ENCODE results near the gene ZKSCAN8. TPM values are rescaled to one million over a fixed set of nuclear protein-coding genes. Genes with fewer than 3 reads are reported as not detected.
"Not testable (repeated sequence)": the region's sequence is repeated elsewhere in the genome, so short reads cannot be mapped to it uniquely, and the experiment has no call there.

Gene ZKSCAN8
- total RNA-seq = 19.7 and 21.2 TPM in 2 replicates
- polyA plus RNA-seq = 6.6 and 9.4 TPM in 2 replicates
- 4.0 and 4.3 TPM in 2 replicates for polyA plus RNA-seq (2011; cell fraction: cytosol; rRNA removed)
- polyA plus RNA-seq (2011; cell fraction: nucleus; rRNA removed) = 32.0 and 35.5 TPM in 2 replicates
- polyA plus RNA-seq (2012) = 8.0 and 10.0 TPM in 2 replicates
- 23.7 and 24.3 TPM in 2 replicates for polyA minus RNA-seq
- polyA minus RNA-seq (2011; cell fraction: cytosol; rRNA and poly(A)+ RNA removed) = 8.4 TPM
- polyA minus RNA-seq (2011; cell fraction: nucleus; rRNA and poly(A)+ RNA removed) = 18.8 and 26.4 TPM in 2 replicates
- Bru-seq, nascent RNA = percentile 91 among the genes with signal in this experiment
- BruChase-seq, experiment 1, labeled RNA remaining after a 6-hour chase = percentile 79 among the genes with signal in this experiment
- BruChase-seq, experiment 2, labeled RNA remaining after a 2-hour chase = percentile 96 among the genes with signal in this experiment
- long read RNA-seq, partial matches to known transcripts = 0 of 4 reads
- long read RNA-seq, other reads (novel, unspliced or antisense) = 4 of 4 reads

GRCh38 chr6:28141500-28142329, at the start of gene ZKSCAN8:
Gene ZKSCAN8 (plus strand): TSS chr6:28141883. CDS start chr6:28148408, 6,525 bp downstream.
- FAIRE-seq (peak; percentile 85), DNase-seq (ENCODE audit: low read depth, low spot score) (peak; percentile 88)
- Histone ChIP-seq H3K36me3 (ENCODE audit: control insufficient read depth in 2 of 2, extremely low read depth in 1 of 2, insufficient read depth in 2 of 2, low read length in 2 of 2) (peaks cover 3 to 4% of the 10 kb centered on the region in 2 experiments), H3K9ac (replicated peaks; ENCODE audit: extremely low read depth, insufficient read depth, low read length) (peak within 1 kb of the TSS; percentile 88), H4K20me1 (replicated peaks; ENCODE audit: control insufficient read depth, extremely low read depth, insufficient read depth, low read length) (no peaks in the 10 kb centered on the region), H3K4me3 (replicated peaks in 1 of 3; ENCODE audit: insufficient read depth in 1 of 3, low read depth in 1 of 3, low read length in 3 of 3) (peak within 1 kb of the TSS; percentile 65 to 82 (median 76)), H3K27me3 (ENCODE audit: control insufficient read depth in 2 of 2, insufficient read depth in 2 of 2, low read length in 2 of 2) (no peaks in the 10 kb centered on the region), H3K4me2 (ENCODE audit: insufficient read depth, low read length) (peak within 1 kb of the TSS; percentile 92), H3K27ac (ENCODE audit: insufficient read depth, low read depth, low read length) (peak within 1 kb of the TSS; percentile 30), H2AFZ (ENCODE audit: low read depth, low read length) (peak within 1 kb of the TSS; percentile 89), H3K9me3 (replicated peaks; ENCODE audit: control insufficient read depth, insufficient read depth, low read length) (no peaks in the 10 kb centered on the region), H3K9me1 (replicated peaks; ENCODE audit: control insufficient read depth, extremely low read depth, insufficient read depth, low read length) (no peaks in the 10 kb centered on the region), H3K79me2 (ENCODE audit: control insufficient read depth, insufficient read depth, low read length) (peaks cover 31% of the 10 kb centered on the region), H3K4me1 (ENCODE audit: control insufficient read depth, extremely low read depth, insufficient read depth, low read length) (peaks cover 24% of the 10 kb centered on the region)
- intact Hi-C loops (cut with micrococcal nuclease) = loop anchor here (1.0 kb wide), 6 partner anchors 17 to 140 kb away; partner anchors contain the start of genes PGBD1, ZKSCAN4, ZSCAN16 and ZSCAN9
- ChIA-PET CTCF (interaction anchor here (0.6 to 4.3 kb wide), 15 partner anchors 9 to 242 kb away, joined by 3 to 33 read pairs (median 4); partner anchors contain the start of genes PGBD1, ZKSCAN3, ZSCAN16 and ZSCAN26), POLR2A (interaction anchor here (0.5 to 1.9 kb wide), 13 partner anchors 12 to 242 kb away, joined by 3 to 9 read pairs (median 4); partner anchors contain the start of genes ZKSCAN4, ZNF165, ZSCAN16 and ZSCAN26)
- TF ChIP-seq, protein P1, sequence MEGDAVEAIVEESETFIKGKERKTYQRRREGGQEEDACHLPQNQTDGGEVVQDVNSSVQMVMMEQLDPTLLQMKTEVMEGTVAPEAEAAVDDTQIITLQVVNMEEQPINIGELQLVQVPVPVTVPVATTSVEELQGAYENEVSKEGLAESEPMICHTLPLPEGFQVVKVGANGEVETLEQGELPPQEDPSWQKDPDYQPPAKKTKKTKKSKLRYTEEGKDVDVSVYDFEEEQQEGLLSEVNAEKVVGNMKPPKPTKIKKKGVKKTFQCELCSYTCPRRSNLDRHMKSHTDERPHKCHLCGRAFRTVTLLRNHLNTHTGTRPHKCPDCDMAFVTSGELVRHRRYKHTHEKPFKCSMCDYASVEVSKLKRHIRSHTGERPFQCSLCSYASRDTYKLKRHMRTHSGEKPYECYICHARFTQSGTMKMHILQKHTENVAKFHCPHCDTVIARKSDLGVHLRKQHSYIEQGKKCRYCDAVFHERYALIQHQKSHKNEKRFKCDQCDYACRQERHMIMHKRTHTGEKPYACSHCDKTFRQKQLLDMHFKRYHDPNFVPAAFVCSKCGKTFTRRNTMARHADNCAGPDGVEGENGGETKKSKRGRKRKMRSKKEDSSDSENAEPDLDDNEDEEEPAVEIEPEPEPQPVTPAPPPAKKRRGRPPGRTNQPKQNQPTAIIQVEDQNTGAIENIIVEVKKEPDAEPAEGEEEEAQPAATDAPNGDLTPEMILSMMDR (IDR thresholded peaks at IDR 0.05; ENCODE audit: extremely low read depth in 1 of 2, insufficient read depth in 1 of 2, low read depth in 1 of 2, low read length in 2 of 2) = no peak
- TF ChIP-seq EZH2 (IDR thresholded peaks at IDR 0.05; ENCODE audit: borderline replicate concordance, low read depth, low read length, severe bottlenecking) = no peak
- no peak for TF ChIP-seq GATA2 (IDR thresholded peaks at IDR 0.05; ENCODE audit: insufficient read depth, insufficient read length, low read depth, low read length)
- peak; percentile 90 for TF ChIP-seq POLR2A (IDR thresholded peaks at IDR 0.05; ENCODE audit: low read depth, low read length)
- TF ChIP-seq POLR2AphosphoS5 (IDR thresholded peaks at IDR 0.05; ENCODE audit: insufficient read depth, low read depth, low read length) = peak; percentile 70
- TF ChIP-seq MAX (IDR thresholded peaks at IDR 0.05; ENCODE audit: insufficient read depth, insufficient read length) = peak; percentile 6
- TF ChIP-seq FOS (IDR thresholded peaks at IDR 0.05; ENCODE audit: borderline replicate concordance, insufficient read depth, low read length) = no peak
- no peak for TF ChIP-seq MYC (IDR thresholded peaks at IDR 0.05; ENCODE audit: low read depth, low read length)
- TF ChIP-seq JUN (IDR thresholded peaks at IDR 0.05; ENCODE audit: borderline replicate concordance, insufficient read depth, insufficient read length, low read depth) = no peak
- dilution Hi-C loops (cut with MboI; ENCODE audit: extremely low pct_ligation_motif_present, low sequenced_read_pairs) = no loop called here
- TSS peak; percentile 62 for BruUV-seq (replicated peaks)

DNA sequence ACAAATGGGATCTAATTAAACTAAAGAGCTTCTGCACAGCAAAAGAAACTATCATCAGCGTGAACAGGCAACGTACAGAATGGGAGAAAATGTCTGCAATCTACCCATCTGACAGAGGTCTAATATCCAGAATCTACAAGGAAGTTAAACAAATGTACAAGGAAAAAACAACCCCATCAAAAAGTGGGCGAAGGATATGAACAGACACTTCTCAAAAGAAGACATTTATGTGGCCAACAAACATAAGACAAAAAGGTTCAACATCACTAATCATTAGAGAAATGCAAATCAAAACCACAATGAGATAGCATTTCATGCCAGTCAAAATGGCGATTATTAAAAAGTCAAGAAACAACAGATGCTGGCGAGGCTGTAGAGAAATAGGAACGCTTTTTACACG, 39.5 kb upstream of the ZKSCAN8 start:
- H3K9ac ChIP-seq (replicated peaks; ENCODE audit: extremely low read depth, insufficient read depth, low read length); POLR2A ChIA-PET; H2AFZ ChIP-seq (ENCODE audit: low read depth, low read length); BruUV-seq (replicated peaks); intact Hi-C loops (cut with micrococcal nuclease); H3K79me2 ChIP-seq (ENCODE audit: control insufficient read depth, insufficient read depth, low read length); H3K27me3 ChIP-seq (ENCODE audit: control insufficient read depth in 2 of 2, insufficient read depth in 2 of 2, low read length in 2 of 2); H3K4me3 ChIP-seq (replicated peaks in 1 of 3; ENCODE audit: insufficient read depth in 1 of 3, low read depth in 1 of 3, low read length in 3 of 3); FAIRE-seq; dilution Hi-C loops (cut with MboI; ENCODE audit: extremely low pct_ligation_motif_present, low sequenced_read_pairs); CTCF ChIA-PET; H3K4me1 ChIP-seq (ENCODE audit: control insufficient read depth, extremely low read depth, insufficient read depth, low read length); H3K36me3 ChIP-seq (ENCODE audit: control insufficient read depth in 2 of 2, extremely low read depth in 1 of 2, insufficient read depth in 2 of 2, low read length in 2 of 2); H4K20me1 ChIP-seq (replicated peaks; ENCODE audit: control insufficient read depth, extremely low read depth, insufficient read depth, low read length); DNase-seq (ENCODE audit: low read depth, low spot score); H3K9me3 ChIP-seq (replicated peaks; ENCODE audit: control insufficient read depth, insufficient read depth, low read length); H3K9me1 ChIP-seq (replicated peaks; ENCODE audit: control insufficient read depth, extremely low read depth, insufficient read depth, low read length); H3K4me2 ChIP-seq (ENCODE audit: insufficient read depth, low read length); H3K27ac ChIP-seq (ENCODE audit: insufficient read depth, low read depth, low read length): not testable (repeated sequence)

All from endothelial cell of umbilical vein (primary cell).